Measurements from ENCODE around the gene SH2D7.

DNA sequence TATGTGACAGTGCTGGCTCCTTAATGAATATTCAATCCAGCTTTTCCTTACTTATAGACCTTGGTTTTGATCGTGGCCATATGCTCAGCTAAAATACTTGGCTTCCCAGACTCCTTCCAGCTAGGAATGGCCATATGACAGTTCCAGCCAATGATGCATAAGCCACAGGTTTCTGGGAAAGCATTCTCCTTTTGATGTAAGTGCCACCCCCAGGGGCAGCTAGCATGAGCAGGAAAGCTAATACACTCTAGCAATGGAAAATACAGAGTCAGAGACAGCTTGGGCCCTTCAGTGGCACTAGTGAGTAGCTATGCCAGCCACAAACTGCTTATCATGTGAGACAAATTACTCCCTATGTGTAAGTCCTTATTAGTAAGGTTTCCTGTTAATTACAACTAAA, 41.5 kb upstream of the SH2D7 start:
- TF ChIP-seq EZH2 (IDR thresholded peaks at IDR 0.05; ENCODE audit: insufficient read depth, poor library complexity, severe bottlenecking) (no peak), EZH2phosphoT487 (IDR thresholded peaks at IDR 0.05; ENCODE audit: insufficient read depth, low read depth) (no peak)

All from GM23248 (cell line).